WTC11 (cell line): ENCODE results near the gene ISCA2.

Experiments
- MAX ChIP-seq: sonication (generic); formaldehyde crosslinking; IDR thresholded peaks from 2 replicates; pipeline ENCODE4 v1.8.0; 2022; ENCODE audit warnings: mild to moderate bottlenecking, missing genetic modification reagents
- NR2C2 ChIP-seq: sonication (generic); formaldehyde crosslinking; IDR thresholded peaks from 2 replicates; pipeline ENCODE4 v1.8.0; 2022; ENCODE audit warnings: mild to moderate bottlenecking, missing genetic modification reagents

DNA sequence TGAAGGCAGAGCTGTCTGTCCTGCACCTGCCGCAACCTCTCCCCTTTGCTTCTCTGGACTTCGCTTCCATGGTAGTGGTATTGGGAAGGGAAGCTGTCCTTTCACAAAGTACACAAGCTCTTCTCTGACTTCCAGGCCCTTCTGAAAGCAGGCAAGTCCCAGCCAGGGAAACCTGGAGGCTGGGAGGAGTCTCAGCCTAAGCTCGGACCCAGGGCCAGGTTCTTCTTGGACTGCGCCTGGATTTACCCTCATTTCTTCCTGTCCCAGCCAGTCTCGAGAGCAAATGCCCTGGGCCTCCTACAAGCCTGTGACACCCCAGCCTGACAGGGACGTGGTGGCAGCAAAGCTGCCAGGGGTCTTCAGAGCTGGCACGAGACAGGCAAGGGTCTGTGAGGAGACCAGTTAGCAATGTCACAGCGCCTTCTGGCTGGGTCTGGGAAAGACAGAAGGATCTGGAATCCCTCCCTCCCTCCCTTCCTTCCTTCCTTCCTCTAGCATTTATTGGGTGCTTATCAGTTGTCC is 22.4 kb downstream of the ISCA2 start:
- TF ChIP-seq MAX (CRISPR knock-in tag) (no peak), NR2C2 (no peak)
